Aorta (tissue), 5 donors: ENCODE data around the gene ADAMTS5. TPM values are rescaled to one million over a fixed set of nuclear protein-coding genes. Genes with fewer than 3 reads are reported as not detected.

Source experiments
- ATAC-seq: fragments of 200-7000 bp; cut with Tn5 transposase; one replicate; pipeline ENCODE4 v1.9.1; 2022; ENCODE audit warnings: moderate library complexity; ENCODE audit not compliant: low FRiP score
- DNase-seq, 2 donors: peaks; one replicate each; pipeline ENCODE4 v3.0.0-alpha.2; 2020
- H3K27ac ChIP-seq, 2 donors: one replicate each; pipeline ENCODE4 v1.5.1; 2013; ENCODE audit warnings: low read length in 2 of 2, mild to moderate bottlenecking in 2 of 2, moderate library complexity in 2 of 2, control low read depth in 1 of 2, inconsistent platforms in 1 of 2, low read depth in 1 of 2
- H3K27me3 ChIP-seq, 2 donors: one replicate each; pipeline ENCODE4 v1.6.1; 2013; ENCODE audit warnings: control low read depth in 1 of 2, low read length in 1 of 2, mild to moderate bottlenecking in 1 of 2, moderate library complexity in 1 of 2; ENCODE audit not compliant: insufficient read depth in 2 of 2, control insufficient read depth in 1 of 2
- H3K36me3 ChIP-seq, 2 donors: one replicate each; pipeline ENCODE4 v1.6.1; 2013; ENCODE audit warnings: control low read depth in 1 of 2, low read length in 1 of 2, mild to moderate bottlenecking in 1 of 2; ENCODE audit not compliant: insufficient read depth in 2 of 2, control insufficient read depth in 1 of 2
- H3K4me1 ChIP-seq, 2 donors: one replicate each; pipeline ENCODE4 v1.6.1; 2013; ENCODE audit warnings: low read length in 2 of 2, control low read depth in 1 of 2, mild to moderate bottlenecking in 1 of 2, moderate library complexity in 1 of 2; ENCODE audit not compliant: insufficient read depth in 2 of 2, control insufficient read depth in 1 of 2
- H3K4me3 ChIP-seq, 2 donors: one replicate each; pipeline ENCODE4 v1.5.1; 2013; ENCODE audit warnings: low read length in 2 of 2, control low read depth in 1 of 2, mild to moderate bottlenecking in 1 of 2
- H3K9me3 ChIP-seq: one replicate; pipeline ENCODE4 v1.6.1; 2013; ENCODE audit warnings: mild to moderate bottlenecking, low read length; ENCODE audit not compliant: control insufficient read depth
- WGBS, 2 donors: extraction: QIAGEN DNeasy Blood & Tissue Kit; methylation state at CpG; one replicate each; pipeline ENCODE4 v1.1.7; 2013; 5-methylcytosine and 5-hydroxymethylcytosine counted together
- intact Hi-C, 2 donors: fragments of 100-400 bp; cut with DNase I; formaldehyde crosslinking; loops; one replicate each; pipeline versions ENCODE4 v1.14.2 to v1.15.0; 2022
- polyA plus RNA-seq, 2 donors: library from polyadenylated mRNA; stranded (reverse); fragments of 200-250 nt; gene quantifications; one replicate each; pipeline ENCODE4 v1.2.3, GENCODE V29; 2013
- total RNA-seq, 2 donors: library from RNA; stranded (reverse); fragmentation: NEBNext Ultra II Directional; extraction: Animal tissue kit (Norgen Biotek cat#: 25700); gene quantifications; one replicate each; pipeline ENCODE4 v1.2.1, GENCODE V29; 2021
- donor health status: healthy with polysubstance abuse.
- donor health status: Bipolar disorder and iron deficiency.
- donor health status: DM: no; HTN: no; CAD: no.
- donor health status: DM: no; HTN: no; CAD: no.
- donor health status: DM: yes; HTN: yes; CAD: no.

Gene ADAMTS5
- total and polyA plus RNA-seq, 4 donors, result 0.38 to 20.4 (median 8.1) TPM

DNA sequence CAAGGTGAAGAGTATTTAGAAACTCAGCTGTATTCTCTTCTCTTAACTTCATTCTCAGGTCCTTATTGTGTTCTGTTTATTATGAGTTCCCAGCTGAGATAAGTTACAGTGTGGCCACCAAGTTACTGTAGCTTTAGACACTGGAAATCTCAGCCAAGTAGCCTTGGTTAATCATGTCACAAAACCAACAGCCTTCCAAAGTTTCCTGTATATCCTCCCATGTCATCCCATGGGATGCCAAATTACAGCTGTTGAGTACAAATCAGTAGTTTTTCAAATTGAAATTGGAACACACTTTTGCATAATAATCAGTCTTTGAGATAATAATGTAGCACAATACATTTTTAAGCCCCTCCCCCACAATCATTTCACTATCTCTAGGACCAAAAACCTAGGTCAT lies 10.7 kb downstream of the ADAMTS5 start:
- peaks cover 2% of the 10 kb centered on the region for H3K9me3 ChIP-seq
- intact Hi-C loops, result no loop called here
- H3K27me3 ChIP-seq, result no peaks in the 10 kb centered on the region
- H3K4me3 ChIP-seq, result no peak overlapping the region
- no peaks in the 10 kb centered on the region for H3K36me3 ChIP-seq
- no peaks in the 10 kb centered on the region for H3K4me1 ChIP-seq
- H3K27ac ChIP-seq, result no peak overlapping the region
- DNase-seq, result no peak
- ATAC-seq, result no peak

DNA sequence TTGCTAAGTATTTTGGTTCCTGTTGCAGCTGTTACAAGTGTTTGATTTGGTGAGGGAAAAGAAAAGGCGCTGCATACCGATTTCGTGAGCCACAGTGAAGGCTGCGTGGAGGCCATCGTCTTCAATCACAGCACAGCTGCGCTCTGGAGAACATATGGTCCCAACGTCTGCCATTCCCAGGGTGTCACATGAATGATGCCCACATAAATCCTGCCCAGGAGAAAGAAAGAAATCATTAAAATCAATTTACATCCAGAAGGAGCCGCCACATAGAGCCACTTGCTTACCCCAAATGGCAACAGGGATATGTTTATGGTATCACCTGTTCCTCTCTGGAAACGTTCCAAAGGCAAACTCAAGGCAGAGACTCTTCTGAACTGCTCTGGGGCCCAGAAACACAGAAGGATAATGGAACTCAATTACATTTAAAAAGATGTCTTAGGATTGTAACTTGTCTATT lies 12.2 kb downstream of the ADAMTS5 start:
- Histone ChIP-seq H3K27ac (no peak overlapping the region), H3K36me3 (no peaks in the 10 kb centered on the region), H3K9me3 (peaks cover 2% of the 10 kb centered on the region), H3K4me1 (no peaks in the 10 kb centered on the region), H3K4me3 (no peak overlapping the region), H3K27me3 (no peaks in the 10 kb centered on the region)
- DNase-seq (no peak), ATAC-seq (no peak)
- WGBS, 2 donors, result 86 to 89% methylated on average over 9 of the region's 9 CpGs
- intact Hi-C loops, result no loop called here

DNA sequence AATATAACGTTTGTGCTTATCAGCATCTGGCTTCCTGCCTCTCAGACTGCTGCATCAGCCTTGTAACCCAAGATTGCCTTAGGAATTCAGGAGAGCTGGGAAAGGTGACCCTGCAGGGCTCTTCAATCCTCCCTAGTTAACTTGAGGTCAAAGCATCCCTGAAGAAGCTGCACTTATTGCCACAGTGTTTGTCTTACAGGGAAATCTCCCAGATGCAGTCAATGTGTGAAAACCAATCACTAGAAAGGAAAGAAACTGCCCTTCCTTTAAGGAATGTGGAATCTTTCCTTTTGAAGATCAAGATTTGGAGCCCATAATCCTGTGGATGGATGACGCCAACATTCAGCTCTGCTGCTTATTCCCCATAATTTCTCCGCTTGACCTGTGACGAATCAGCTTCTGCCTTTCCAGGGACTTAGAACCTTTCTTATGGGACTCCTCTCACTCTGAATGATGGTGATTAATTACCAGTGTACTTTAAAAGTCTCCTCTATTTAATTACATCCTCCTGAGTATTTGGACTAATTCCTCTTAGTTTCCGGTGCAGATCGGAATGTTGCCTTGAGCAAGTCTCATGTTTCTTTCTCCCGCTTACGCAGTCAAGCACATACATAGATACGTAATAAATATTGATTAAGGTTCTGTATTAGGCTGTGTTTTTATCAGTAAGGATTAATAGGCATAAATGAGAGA lies 14.4 kb downstream of the ADAMTS5 start:
- ATAC-seq, result no peak
- Histone ChIP-seq H3K9me3 (peaks cover 2% of the 10 kb centered on the region), H3K27me3 (no peaks in the 10 kb centered on the region), H3K27ac (no peak overlapping the region), H3K36me3 (no peaks in the 10 kb centered on the region), H3K4me1 (no peaks in the 10 kb centered on the region), H3K4me3 (no peak overlapping the region)
- intact Hi-C loops, result no loop called here
- no peak for DNase-seq
- WGBS, 2 donors, result 76 to 79% methylated on average over 9 of the region's 9 CpGs

DNA sequence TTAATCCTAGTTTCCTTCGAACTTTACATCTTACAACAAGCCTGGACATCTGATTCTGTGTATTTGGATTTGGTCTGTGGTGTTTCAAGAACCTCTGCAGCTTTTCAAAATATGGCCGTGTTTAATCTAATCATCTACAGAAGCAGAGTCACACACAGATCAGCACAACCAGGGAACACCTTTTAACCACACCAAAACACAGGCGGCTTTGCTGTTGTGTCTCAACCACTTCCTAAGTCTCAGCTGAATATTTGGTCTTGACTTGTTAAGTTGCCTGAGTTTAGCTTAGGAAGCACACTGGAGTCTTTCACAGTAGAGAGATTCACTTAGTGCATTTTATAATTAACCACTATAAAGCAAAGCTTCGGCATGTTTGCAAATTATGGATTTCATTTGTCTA lies 17.1 kb downstream of the ADAMTS5 start:
- intact Hi-C loops, result no loop called here
- DNase-seq (no peak), ATAC-seq (no peak)
- Histone ChIP-seq H3K4me3 (no peak overlapping the region), H3K4me1 (no peaks in the 10 kb centered on the region), H3K9me3 (peaks cover 2% of the 10 kb centered on the region), H3K27ac (no peak overlapping the region), H3K27me3 (no peaks in the 10 kb centered on the region), H3K36me3 (no peaks in the 10 kb centered on the region)
- 82 to 88% methylated on average over 4 of the region's 4 CpGs for WGBS, 2 donors

DNA sequence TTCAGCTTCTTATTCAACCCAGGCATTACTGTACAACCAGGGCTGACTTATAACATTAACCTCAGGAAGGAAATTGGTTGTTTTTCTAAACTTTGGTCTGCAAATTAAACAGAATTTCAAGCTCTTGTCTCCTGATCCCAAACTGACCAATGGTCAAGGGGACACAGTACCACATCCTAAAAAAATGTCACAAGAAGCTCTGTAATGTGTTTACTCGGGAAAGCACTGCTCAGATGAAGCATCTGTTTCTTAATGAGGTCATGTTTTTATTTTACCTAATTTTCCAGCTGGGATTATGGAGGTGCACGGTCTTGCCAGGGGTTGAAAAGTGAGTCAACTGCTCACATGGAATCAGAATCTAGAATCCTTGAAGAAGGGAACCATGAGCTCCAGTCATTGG lies 18.7 kb downstream of the ADAMTS5 start:
- Histone ChIP-seq H3K36me3 (no peaks in the 10 kb centered on the region), H3K27me3 (no peaks in the 10 kb centered on the region), H3K9me3 (no peaks in the 10 kb centered on the region), H3K4me3 (no peak overlapping the region), H3K4me1 (no peaks in the 10 kb centered on the region), H3K27ac (no peak overlapping the region)
- ATAC-seq (no peak), DNase-seq (no peak)
- intact Hi-C loops, result no loop called here
- WGBS, 2 donors, result 49 to 62% methylated on average over 2 of the region's 2 CpGs

DNA sequence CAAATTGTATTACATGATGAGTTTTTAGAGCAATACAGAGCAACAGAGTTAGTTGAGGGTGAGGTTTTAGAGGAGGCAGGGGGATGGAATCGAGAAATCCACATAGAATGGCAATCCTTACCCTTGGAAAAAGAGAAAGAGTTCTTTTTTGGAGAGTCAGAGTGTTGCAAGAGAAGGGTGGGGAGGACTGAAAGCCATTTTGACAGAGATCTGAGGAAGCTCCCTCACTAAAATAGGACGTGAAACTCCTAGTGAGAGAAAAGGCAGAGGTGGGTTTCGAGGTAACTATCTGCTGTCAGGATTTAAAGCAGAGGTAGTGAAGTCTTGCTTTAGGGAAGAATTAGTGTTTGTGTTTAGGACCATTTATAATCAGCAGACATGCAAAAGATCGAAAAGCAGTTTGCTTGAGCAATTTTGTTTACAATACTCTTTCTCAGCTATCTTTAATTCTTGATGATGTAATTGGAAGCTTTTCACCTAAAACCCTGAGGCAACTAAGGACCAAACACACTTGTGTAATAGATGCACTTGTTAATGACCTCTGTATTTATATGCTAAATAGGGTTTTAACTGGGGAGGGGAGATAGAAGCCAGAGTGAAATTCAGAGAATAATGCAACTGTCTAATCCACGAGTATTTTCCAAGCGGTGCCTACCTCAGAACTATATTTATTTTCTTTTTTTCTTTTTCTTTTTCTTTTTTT lies 20.0 kb downstream of the ADAMTS5 start:
- Histone ChIP-seq H3K27me3 (no peaks in the 10 kb centered on the region), H3K27ac (no peak overlapping the region), H3K36me3 (no peaks in the 10 kb centered on the region), H3K9me3 (no peaks in the 10 kb centered on the region), H3K4me1 (no peaks in the 10 kb centered on the region), H3K4me3 (no peak overlapping the region)
- no peak for DNase-seq
- intact Hi-C loops, result no loop called here
- WGBS, 2 donors, result 84 to 85% methylated on average over 6 of the region's 6 CpGs
- ATAC-seq, result no peak

DNA sequence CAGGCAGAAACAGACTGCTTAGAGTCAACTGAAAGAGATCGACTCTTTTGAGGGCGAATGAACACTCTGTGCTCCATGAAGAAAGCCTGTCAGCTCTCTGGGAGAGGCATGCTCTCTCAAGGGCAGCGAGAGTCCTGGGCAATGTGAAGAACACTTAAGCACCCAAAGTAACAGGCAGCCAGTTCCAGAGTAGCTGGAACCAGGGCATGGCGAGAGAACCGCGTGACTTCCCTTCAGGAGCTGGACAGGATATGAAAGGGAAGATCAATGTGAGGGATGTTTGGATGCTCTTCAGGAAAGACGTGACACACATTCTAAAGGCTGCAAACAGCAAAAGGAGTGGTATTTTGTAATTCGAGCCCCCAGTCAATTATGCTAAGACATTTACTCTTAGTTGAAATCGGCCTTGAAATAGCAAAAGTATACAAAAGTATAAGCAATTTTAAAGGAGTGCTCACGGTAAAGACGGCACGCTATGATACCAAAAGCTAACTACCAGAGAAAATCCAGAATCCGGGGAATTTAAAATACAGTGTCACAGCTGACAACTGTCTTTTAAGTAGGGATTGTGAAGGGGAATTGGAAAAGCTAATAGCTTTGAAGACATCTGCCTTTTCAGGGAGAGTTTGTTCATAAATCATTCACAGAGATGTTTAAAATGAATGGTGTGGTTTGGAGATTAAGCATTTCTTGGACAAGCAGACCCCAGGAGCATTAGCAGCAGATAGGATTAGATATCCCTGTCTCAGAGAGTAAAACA lies 20.8 kb downstream of the ADAMTS5 start:
- WGBS, 2 donors, result 80 to 82% methylated on average over 13 of the region's 13 CpGs
- Histone ChIP-seq H3K36me3 (no peaks in the 10 kb centered on the region), H3K4me1 (no peaks in the 10 kb centered on the region), H3K27me3 (no peaks in the 10 kb centered on the region), H3K27ac (no peak overlapping the region), H3K4me3 (no peak overlapping the region), H3K9me3 (no peaks in the 10 kb centered on the region)
- ATAC-seq (peak; percentile 36), DNase-seq (no peak)
- intact Hi-C loops, result no loop called here

DNA sequence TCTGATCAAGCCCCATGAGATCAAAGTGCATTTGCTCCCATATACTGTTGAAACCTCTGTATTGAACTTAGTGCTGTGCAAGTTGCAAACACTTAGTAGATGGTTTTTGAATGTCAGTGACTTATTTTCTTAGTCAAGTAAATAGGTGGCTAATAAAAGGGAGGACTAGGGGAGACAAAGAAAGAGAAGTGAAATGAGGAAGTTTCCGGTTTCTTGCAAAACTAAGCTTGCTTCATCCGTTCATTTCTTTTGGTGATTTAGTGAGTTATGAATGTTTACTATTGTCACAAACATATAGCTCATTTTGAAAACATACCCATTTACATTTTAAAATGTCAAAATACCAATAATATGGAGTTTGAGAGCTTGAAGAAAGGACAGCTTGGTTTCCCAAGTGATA lies 23.0 kb downstream of the ADAMTS5 start:
- Histone ChIP-seq H3K36me3 (no peaks in the 10 kb centered on the region), H3K4me1 (no peaks in the 10 kb centered on the region), H3K9me3 (no peaks in the 10 kb centered on the region), H3K27me3 (no peaks in the 10 kb centered on the region), H3K4me3 (no peak overlapping the region), H3K27ac (no peak overlapping the region)
- ATAC-seq (no peak), DNase-seq (no peak)
- WGBS, 2 donors, result 90 to 98% methylated on average over 2 of the region's 2 CpGs
- intact Hi-C loops, result no loop called here
